ENCODE results near the gene KDM4F. TPM values are rescaled to one million over a fixed set of nuclear protein-coding genes. Genes with fewer than 3 reads are reported as not detected.
A peak's percentile ranks its signal among the peaks of the same experiment; 100 is the strongest.

The KDM4F gene
- total RNA-seq, 4 donors from 2014 or later: not detected

DNA sequence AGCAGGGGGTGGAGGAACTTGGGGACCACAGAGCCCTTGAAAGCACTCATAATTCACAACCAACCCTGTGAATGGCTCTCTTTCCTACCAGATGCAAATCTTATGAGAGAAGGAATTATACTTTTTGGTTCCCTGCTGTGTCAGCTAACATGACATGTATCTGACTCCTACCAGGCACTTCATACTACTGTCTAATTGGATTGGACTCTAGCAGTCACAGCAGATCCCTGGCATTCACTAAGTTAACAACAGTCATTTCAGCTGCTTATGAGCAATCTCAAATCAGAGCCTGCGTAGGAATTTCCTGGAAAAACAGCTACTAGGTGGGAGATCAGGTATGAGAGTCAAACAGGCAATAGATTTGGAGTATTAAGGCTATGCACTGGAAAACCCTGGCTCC is 29.3 kb downstream of the KDM4F start:
- 83 to 84% methylated on average over 1 of the region's 1 CpG for WGBS, 2 donors

DNA sequence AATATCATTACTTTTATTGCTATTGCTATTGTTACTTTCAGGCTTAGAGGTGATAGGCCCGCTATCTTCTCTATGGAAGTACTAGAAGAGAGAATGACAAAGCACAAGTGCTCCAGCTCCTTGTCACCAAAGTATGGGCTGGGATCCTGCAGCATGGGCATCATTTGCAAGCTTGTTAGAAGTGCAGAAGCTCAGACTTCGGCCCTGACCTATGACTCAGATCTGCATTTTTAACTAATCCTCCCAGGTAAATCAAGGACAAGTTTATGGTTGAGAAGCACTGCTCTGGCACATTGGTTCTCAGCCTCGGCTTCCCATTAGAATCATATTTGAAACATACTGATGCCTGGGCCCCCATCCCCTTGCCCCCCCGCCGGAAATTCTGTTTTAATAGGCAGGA is 31.8 kb downstream of the KDM4F start:
- DNase-seq: no peak
- Histone ChIP-seq H3K27ac (peak overlapping the region; percentile 75 to 87 (median 81)), H3K27me3 (no peaks in the 10 kb centered on the region), H3K4me1 (peaks cover 17 to 35% of the 10 kb centered on the region in 2 donors), H3K9me3 (no peaks in the 10 kb centered on the region), H3K36me3 (no peaks in the 10 kb centered on the region), H3K4me3 (replicated peaks in 1 of 3) (no peak overlapping the region)
- no peak for TF ChIP-seq POLR2A (IDR thresholded peaks at IDR 0.05)
- TF ChIP-seq, protein P1, sequence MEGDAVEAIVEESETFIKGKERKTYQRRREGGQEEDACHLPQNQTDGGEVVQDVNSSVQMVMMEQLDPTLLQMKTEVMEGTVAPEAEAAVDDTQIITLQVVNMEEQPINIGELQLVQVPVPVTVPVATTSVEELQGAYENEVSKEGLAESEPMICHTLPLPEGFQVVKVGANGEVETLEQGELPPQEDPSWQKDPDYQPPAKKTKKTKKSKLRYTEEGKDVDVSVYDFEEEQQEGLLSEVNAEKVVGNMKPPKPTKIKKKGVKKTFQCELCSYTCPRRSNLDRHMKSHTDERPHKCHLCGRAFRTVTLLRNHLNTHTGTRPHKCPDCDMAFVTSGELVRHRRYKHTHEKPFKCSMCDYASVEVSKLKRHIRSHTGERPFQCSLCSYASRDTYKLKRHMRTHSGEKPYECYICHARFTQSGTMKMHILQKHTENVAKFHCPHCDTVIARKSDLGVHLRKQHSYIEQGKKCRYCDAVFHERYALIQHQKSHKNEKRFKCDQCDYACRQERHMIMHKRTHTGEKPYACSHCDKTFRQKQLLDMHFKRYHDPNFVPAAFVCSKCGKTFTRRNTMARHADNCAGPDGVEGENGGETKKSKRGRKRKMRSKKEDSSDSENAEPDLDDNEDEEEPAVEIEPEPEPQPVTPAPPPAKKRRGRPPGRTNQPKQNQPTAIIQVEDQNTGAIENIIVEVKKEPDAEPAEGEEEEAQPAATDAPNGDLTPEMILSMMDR (IDR thresholded peaks at IDR 0.05): no peak
- 40 to 44% methylated on average over 5 of the region's 5 CpGs for WGBS, 2 donors
- intact Hi-C loops (cut with DNase I): no loop called here

More for the DNA sequence above, 29.3 kb downstream of the KDM4F start:
- H3K4me1 ChIP-seq: peaks cover 35 to 56% of the 10 kb centered on the region in 2 donors
- no peak overlapping the region for H3K27ac ChIP-seq
- H3K4me3 ChIP-seq (replicated peaks in 1 of 3): no peak overlapping the region
- no peak for DNase-seq
- TF ChIP-seq, protein P1 (IDR thresholded peaks at IDR 0.05): no peak
- TF ChIP-seq POLR2A (IDR thresholded peaks at IDR 0.05): peak in 1 of 2 donors; percentile 12
- no peaks in the 10 kb centered on the region for H3K9me3 ChIP-seq
- intact Hi-C loops (cut with DNase I): no loop called here
- H3K36me3 ChIP-seq: no peaks in the 10 kb centered on the region
- no peaks in the 10 kb centered on the region for H3K27me3 ChIP-seq

DNA sequence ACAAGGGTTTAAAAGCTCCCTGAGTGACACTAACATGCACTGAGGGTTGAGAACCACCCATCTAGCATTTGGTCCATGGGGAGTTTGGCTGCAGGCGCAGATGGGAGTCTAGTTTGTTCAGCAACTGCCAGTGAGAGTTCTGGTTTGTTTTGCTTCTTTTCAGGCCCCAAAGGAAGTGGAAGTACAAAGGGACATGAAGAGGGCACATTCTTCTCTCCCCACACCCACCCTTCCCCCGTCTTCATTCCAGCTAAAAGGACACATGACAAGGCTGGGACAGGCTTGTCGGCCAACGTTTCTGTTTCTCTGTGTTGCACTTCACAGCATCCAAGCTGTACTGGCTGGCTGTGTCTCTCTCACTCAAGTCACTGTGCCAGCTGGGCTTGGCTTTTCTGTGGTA is 32.2 kb downstream of the KDM4F start:
- peak; percentile 84 to 88 for DNase-seq
- H3K4me3 ChIP-seq (replicated peaks in 1 of 3): no peak overlapping the region
- H3K27me3 ChIP-seq: no peaks in the 10 kb centered on the region
- no peaks in the 10 kb centered on the region for H3K36me3 ChIP-seq
- 17 to 23% methylated on average over 4 of the region's 4 CpGs for WGBS, 2 donors
- peak overlapping the region; percentile 81 to 88 (median 87) for H3K27ac ChIP-seq
- no peaks in the 10 kb centered on the region for H3K9me3 ChIP-seq
- intact Hi-C loops (cut with DNase I): no loop called here
- H3K4me1 ChIP-seq: peaks cover 13 to 33% of the 10 kb centered on the region in 2 donors
- TF ChIP-seq, protein P1 (IDR thresholded peaks at IDR 0.05): no peak
- peak in 1 of 2 donors; percentile 55 for TF ChIP-seq POLR2A (IDR thresholded peaks at IDR 0.05)

DNA sequence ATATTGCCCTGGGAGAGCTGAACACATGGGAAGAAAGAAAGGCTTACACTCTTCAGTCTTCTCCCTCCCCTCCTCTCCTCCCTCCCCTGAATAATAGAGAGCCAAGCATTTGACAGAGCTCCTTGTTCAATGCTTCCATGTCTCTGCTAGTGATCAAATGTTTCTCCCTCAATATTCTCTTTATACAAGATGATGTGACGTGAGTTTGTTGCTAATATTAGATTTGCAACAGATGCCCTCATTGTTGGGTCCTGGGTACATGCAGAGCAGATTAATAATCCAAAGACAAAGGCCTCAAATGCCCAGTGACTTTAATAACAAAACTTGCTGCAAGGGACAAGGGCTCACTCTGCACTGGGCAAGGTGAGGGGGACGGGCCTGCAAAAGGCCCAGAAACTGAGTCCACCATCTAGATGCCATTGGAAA is 33.4 kb downstream of the KDM4F start:
- H3K4me3 ChIP-seq (replicated peaks in 1 of 3): no peak overlapping the region
- H3K9me3 ChIP-seq: no peaks in the 10 kb centered on the region
- H3K36me3 ChIP-seq: no peaks in the 10 kb centered on the region
- H3K27me3 ChIP-seq: no peaks in the 10 kb centered on the region
- TF ChIP-seq POLR2A (IDR thresholded peaks at IDR 0.05): no peak
- TF ChIP-seq, protein P1 (IDR thresholded peaks at IDR 0.05): no peak
- WGBS, 2 donors: 94 to 98% methylated on average over 2 of the region's 2 CpGs
- intact Hi-C loops (cut with DNase I): no loop called here
- H3K27ac ChIP-seq: peak overlapping the region; percentile 81 to 88 (median 87)
- H3K4me1 ChIP-seq: peaks cover 4 to 22% of the 10 kb centered on the region in 2 donors
- no peak for DNase-seq

DNA sequence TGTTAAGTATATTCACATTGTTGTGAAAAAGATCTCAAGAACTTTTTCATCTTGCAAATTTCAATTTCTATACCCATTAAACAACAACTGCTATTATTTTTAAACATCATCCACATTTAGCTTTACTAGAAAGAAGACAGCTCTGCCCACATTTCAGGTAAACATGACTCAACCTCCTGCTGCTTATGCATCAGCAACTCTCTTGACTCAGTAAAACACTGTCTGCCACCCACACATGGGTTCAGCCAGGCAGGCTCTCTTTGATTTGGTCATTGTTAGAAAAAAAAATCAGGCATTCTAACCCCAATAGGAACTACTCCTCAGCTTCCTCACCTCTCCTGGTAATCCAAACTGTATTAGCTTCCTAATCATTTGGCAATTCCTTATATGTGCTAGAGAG is 35.3 kb downstream of the KDM4F start:
- Histone ChIP-seq H3K9me3 (no peaks in the 10 kb centered on the region), H3K27me3 (no peaks in the 10 kb centered on the region), H3K4me1 (peaks cover 4 to 20% of the 10 kb centered on the region in 2 donors), H3K27ac (no peak overlapping the region), H3K4me3 (replicated peaks in 1 of 3) (no peak overlapping the region), H3K36me3 (no peaks in the 10 kb centered on the region)
- intact Hi-C loops (cut with DNase I): no loop called here
- DNase-seq: peak; percentile 25 to 28
- TF ChIP-seq, protein P1 (IDR thresholded peaks at IDR 0.05): no peak
- TF ChIP-seq POLR2A (IDR thresholded peaks at IDR 0.05): no peak
